AG09319 (cell line): ENCODE data around the gene DPYD.

Source experiments
- DNase-seq: peaks from one replicate; pipeline ENCODE4 v3.0.0-alpha.2; 2010; ENCODE audit warnings: low read depth; ENCODE audit errors: extremely low read depth
- TF ChIP-seq, protein P1 (sequence below): IDR thresholded peaks from 2 replicates; pipeline ENCODE4 v1.5.1; 2011; ENCODE audit warnings: low read depth, mild to moderate bottlenecking, inconsistent platforms, low read length, moderate library complexity

DPYD gene

GRCh38 chr1:97412166-97412565, 508.7 kb downstream of the DPYD start:
- no peak for DNase-seq
- TF ChIP-seq, protein P1, sequence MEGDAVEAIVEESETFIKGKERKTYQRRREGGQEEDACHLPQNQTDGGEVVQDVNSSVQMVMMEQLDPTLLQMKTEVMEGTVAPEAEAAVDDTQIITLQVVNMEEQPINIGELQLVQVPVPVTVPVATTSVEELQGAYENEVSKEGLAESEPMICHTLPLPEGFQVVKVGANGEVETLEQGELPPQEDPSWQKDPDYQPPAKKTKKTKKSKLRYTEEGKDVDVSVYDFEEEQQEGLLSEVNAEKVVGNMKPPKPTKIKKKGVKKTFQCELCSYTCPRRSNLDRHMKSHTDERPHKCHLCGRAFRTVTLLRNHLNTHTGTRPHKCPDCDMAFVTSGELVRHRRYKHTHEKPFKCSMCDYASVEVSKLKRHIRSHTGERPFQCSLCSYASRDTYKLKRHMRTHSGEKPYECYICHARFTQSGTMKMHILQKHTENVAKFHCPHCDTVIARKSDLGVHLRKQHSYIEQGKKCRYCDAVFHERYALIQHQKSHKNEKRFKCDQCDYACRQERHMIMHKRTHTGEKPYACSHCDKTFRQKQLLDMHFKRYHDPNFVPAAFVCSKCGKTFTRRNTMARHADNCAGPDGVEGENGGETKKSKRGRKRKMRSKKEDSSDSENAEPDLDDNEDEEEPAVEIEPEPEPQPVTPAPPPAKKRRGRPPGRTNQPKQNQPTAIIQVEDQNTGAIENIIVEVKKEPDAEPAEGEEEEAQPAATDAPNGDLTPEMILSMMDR = no peak

DNA sequence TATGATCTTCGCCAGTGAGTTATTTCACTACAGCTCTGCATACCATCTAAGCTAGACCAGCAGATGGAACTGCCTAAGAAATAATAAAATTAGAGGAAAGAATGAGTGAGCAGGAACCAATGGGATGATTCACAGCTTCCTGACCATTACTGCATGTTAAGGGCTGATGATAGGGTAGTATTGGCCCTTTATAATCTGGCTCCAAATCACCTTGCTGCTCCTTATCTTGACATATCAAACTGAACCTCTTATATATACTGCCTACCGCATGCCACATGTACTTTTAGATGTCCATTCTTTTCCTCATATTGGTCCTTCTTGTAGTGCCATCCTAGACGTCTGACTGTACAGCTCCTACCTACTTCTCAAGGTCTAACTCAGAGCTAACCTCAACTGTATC, 524.4 kb downstream of the DPYD start:
- TF ChIP-seq, protein P1 = no peak
- no peak for DNase-seq

GRCh38 chr1:97392701-97393100, 528.1 kb downstream of the DPYD start:
- DNase-seq = no peak

DNA sequence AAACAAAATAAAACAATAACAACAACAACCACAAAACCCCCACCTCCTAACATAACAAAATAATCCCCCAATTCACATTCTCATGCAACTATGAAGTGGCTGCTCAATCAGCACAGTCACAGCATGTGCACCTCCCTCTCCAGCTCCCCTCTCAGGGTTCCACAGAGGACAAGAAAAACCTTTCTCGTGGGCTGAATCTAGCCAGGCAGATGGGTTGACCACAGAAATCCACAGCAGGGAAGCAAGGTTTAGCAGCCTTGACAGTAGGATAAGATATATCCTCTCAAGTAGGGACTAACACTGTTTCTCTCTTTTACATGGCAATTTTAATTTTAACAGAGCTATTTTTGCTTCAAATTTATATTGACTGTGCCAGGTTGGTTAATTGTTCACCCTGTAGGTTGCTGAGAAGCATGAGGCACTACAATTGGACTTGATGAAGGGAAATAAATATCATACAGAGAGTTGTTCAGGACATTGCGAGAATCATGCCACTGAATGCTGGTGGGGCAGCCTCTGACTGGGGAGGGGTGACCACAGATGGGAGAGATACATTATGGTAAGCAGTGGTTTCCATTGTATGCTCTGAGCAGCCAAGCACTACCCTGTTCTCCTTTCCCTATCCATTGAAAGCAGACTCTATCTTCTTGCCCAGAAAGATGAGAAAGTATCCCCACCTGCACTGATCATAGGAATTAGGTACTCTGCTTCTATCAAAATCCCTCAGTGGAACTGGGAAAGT, 535.1 kb downstream of the DPYD start:
- TF ChIP-seq, protein P1 = no peak
- no peak for DNase-seq

More at GRCh38 chr1:97392701-97393100, 528.1 kb downstream of the DPYD start:
- TF ChIP-seq, protein P1 = no peak

GRCh38 chr1:97384294-97384968, 536.4 kb downstream of the DPYD start:
- DNase-seq = peak; percentile 36
- TF ChIP-seq, protein P1 = no peak

DNA sequence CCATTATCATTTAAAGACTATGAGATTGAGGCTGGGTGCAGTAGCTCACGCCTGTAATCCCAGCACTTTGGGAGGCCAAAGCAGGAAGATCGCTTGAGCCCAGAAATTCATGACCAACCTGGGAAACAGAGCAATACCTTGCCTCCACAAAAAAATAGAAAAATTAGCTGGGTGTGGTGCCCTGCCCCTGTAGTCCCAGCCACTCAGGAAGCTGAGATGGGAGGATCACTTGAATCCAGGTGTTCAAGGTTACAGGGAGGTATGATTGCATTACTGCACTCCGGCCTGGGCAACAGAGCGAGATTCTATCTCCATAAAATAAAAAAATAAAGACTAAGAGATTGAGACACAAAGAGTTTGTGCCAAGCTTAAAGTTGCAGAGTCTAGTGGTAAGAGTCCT, 537.0 kb downstream of the DPYD start:
- DNase-seq = no peak
- TF ChIP-seq, protein P1 = no peak

GRCh38 chr1:97382206-97382605, 538.6 kb downstream of the DPYD start:
- TF ChIP-seq, protein P1 = no peak
- DNase-seq = no peak
